SK-N-SH (cell line): ENCODE measurements around the gene SNX8.

ENCODE experiments used
- EP300 ChIP-seq, 2 experiments: IDR thresholded peaks; 2 replicates each; pipeline versions ENCODE4 v1.4.0 to v1.6.1; 2012; ENCODE audit warnings: borderline replicate concordance in 1 of 2, low read depth in 1 of 2, low read length in 1 of 2
- EZH2phosphoT487 ChIP-seq: fragments of 200-600 bp; sonication (generic); IDR thresholded peaks from 2 replicates; pipeline ENCODE4 v1.6.1; 2017; ENCODE audit warnings: low read depth, mixed run types, mild to moderate bottlenecking, antibody characterized with exemption, moderate library complexity, borderline replicate concordance
- FOXJ3 ChIP-seq: sonication (generic); formaldehyde crosslinking; IDR thresholded peaks from 2 replicates; pipeline ENCODE4 v1.5.1; 2020; ENCODE audit warnings: mild to moderate bottlenecking, missing genetic modification reagents
- GABPA ChIP-seq: IDR thresholded peaks from 2 replicates; pipeline ENCODE4 v1.4.0; 2012; ENCODE audit warnings: low read depth, mild to moderate bottlenecking
- GATA2 ChIP-seq: sonication (generic); formaldehyde crosslinking; IDR thresholded peaks from 2 replicates; pipeline ENCODE4 v1.5.0; 2020; ENCODE audit warnings: mild to moderate bottlenecking, missing genetic modification reagents
- NFIC ChIP-seq: IDR thresholded peaks from 2 replicates; pipeline ENCODE4 v1.4.0; 2012; ENCODE audit warnings: borderline replicate concordance
- POLR2AphosphoS5 ChIP-seq: IDR thresholded peaks from 2 replicates; pipeline ENCODE4 v1.6.1; 2012; ENCODE audit warnings: low read depth, low read length
- RXRA ChIP-seq: IDR thresholded peaks from 2 replicates; pipeline ENCODE4 v1.4.0; 2012; ENCODE audit warnings: low read depth, mild to moderate bottlenecking, borderline replicate concordance
- SMC3 ChIP-seq: IDR thresholded peaks from 2 replicates; pipeline ENCODE4 v1.6.1; 2012; ENCODE audit warnings: low read depth, low read length, improper control_type of control experiment
- USF1 ChIP-seq: IDR thresholded peaks from 2 replicates; pipeline ENCODE4 v1.4.0; 2012; ENCODE audit warnings: low read depth, borderline replicate concordance
- YY1 ChIP-seq: IDR thresholded peaks from 2 replicates; pipeline ENCODE4 v1.4.0; 2012; ENCODE audit warnings: low read depth, mild to moderate bottlenecking
- TF ChIP-seq, protein P1 (sequence below): fragments of 200-600 bp; sonication (generic); IDR thresholded peaks from 2 replicates; pipeline ENCODE4 v1.6.1; 2017; ENCODE audit warnings: antibody characterized with exemption, mild to moderate bottlenecking, moderate library complexity
- TF ChIP-seq, protein P2 (sequence below): IDR thresholded peaks from 2 replicates; pipeline ENCODE4 v1.4.0; 2012; ENCODE audit warnings: low read depth
- TF ChIP-seq, protein P3 (sequence below): IDR thresholded peaks from 2 replicates; pipeline ENCODE4; 2012

- TF ChIP-seq, protein P1, sequence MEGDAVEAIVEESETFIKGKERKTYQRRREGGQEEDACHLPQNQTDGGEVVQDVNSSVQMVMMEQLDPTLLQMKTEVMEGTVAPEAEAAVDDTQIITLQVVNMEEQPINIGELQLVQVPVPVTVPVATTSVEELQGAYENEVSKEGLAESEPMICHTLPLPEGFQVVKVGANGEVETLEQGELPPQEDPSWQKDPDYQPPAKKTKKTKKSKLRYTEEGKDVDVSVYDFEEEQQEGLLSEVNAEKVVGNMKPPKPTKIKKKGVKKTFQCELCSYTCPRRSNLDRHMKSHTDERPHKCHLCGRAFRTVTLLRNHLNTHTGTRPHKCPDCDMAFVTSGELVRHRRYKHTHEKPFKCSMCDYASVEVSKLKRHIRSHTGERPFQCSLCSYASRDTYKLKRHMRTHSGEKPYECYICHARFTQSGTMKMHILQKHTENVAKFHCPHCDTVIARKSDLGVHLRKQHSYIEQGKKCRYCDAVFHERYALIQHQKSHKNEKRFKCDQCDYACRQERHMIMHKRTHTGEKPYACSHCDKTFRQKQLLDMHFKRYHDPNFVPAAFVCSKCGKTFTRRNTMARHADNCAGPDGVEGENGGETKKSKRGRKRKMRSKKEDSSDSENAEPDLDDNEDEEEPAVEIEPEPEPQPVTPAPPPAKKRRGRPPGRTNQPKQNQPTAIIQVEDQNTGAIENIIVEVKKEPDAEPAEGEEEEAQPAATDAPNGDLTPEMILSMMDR = no peak
- no peak for TF ChIP-seq EZH2phosphoT487
- TF ChIP-seq, protein P2, sequence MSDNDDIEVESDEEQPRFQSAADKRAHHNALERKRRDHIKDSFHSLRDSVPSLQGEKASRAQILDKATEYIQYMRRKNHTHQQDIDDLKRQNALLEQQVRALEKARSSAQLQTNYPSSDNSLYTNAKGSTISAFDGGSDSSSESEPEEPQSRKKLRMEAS = no peak
- no peak for TF ChIP-seq RXRA
- TF ChIP-seq SMC3 = no peak
- TF ChIP-seq, protein P3, sequence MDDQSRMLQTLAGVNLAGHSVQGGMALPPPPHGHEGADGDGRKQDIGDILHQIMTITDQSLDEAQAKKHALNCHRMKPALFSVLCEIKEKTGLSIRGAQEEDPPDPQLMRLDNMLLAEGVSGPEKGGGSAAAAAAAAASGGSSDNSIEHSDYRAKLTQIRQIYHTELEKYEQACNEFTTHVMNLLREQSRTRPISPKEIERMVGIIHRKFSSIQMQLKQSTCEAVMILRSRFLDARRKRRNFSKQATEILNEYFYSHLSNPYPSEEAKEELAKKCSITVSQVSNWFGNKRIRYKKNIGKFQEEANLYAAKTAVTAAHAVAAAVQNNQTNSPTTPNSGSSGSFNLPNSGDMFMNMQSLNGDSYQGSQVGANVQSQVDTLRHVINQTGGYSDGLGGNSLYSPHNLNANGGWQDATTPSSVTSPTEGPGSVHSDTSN = no peak
- TF ChIP-seq EP300 (IDR thresholded peaks at IDR 0.05; ENCODE audit: borderline replicate concordance in 1 of 2, low read depth in 1 of 2, low read length in 1 of 2) = no peak
- no peak for TF ChIP-seq USF1
- TF ChIP-seq NFIC = no peak
- TF ChIP-seq GABPA = no peak
- TF ChIP-seq GATA2 = no peak
- no peak for TF ChIP-seq YY1
- TF ChIP-seq FOXJ3 (CRISPR knock-in tag) = no peak
- no peak for TF ChIP-seq POLR2AphosphoS5
Observed at GRCh38 chr7:2350861-2351260, 36.6 kb upstream of the SNX8 start.
